ENCODE measurements around the gene MYO7B.

MYO7B gene

DNA sequence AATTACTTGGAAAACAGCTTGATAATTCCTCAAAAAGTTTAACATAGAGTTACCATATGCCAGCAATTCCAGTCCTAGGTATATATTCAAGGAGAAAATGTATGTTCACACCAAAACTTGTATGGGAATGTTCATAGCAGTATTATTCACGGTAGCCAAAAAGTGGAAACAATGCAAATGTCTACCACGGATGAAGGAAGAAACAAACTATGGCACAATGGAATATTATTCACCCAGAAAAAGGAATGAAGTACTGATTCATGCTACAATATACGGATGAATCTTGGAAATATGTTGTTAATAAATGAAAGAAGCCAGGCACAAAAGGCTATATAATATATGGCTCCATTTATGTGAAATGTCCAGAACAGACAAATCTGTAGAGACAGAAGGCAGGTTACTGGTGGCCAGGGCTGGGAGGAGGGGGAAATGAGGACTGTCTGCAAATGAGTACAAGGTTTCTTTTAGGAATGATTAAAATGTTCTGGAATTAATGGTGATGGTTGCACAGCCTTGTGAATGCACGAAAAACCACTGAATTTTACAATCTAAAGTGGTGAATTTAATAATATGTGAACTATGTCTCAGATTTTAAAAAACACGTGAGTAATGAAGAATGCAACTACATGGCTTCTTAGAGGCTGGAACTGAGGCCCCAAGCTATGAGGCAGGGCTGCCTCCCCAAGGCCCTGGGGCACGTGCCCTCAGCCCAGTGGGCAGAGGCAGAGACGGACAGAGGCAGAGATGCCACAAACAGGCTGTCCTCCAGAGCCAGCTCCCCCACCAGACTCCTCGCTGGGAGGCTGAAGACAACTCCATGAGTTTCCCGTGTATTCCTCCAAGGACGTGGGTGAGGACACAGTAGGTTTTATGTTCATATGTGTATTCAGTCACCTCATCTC is 134.8 kb downstream of the MYO7B start:
- no peak for DNase-seq

DNA sequence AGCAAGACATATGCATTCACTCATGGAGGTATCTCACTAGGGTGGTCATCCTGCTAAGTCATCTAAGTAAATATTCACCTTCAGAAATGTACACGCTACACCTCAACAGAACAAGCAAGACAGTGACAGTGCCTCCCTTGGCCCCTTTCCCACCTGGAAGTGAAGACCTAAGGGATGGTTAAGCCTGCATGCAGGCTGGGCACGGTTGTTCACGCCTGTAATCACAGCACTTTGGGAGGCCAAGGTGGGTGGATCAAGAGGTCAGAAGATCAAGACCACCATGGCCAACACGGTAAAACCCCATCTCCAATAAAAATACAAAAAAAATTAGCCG is 135.4 kb downstream of the MYO7B start:
- no peak for DNase-seq

GRCh38 chr2:127671557-127672302 is 136.2 kb downstream of the MYO7B start:
- no peak for DNase-seq

- DNase-seq, result no peak
These were observed 137.1 kb downstream of the MYO7B start for GRCh38 chr2:127672341-127673224.

GRCh38 chr2:127673291-127674069 is 138.0 kb downstream of the MYO7B start:
- no peak for DNase-seq

GRCh38 chr2:127674241-127675209 is 139.0 kb downstream of the MYO7B start:
- no peak for DNase-seq

GRCh38 chr2:127675331-127676261 is 140.1 kb downstream of the MYO7B start, which contains the start of gene LIMS2:
LIMS2 (minus strand) TSS chr2:127675530; CDS start chr2:127675024, 506 bp downstream.
- no peak for DNase-seq

- DNase-seq, result no peak
These were observed 141.4 kb downstream of the MYO7B start for GRCh38 chr2:127676906-127677305.

DNA sequence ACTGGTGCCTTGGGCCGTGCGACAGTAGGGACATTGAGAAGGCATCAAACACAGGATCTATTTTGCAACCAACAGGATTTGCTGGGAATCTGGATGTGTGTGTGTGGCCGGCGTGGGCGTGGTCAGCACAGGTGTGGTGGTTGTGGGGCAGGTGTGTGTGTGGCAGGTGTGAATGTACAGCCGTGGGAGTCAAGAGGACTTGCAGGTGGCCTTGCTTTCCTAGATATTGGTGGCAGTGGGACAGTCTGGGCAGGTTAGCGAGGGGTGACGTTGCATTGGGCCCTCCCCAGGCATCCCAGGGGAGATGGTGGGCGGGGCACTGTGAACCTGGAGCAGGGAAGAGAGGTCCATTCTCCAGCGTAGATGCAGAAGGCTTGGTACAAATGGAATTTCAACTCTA is 143.0 kb downstream of the MYO7B start:
- no peak for DNase-seq

GRCh38 chr2:127678991-127679390 is 143.5 kb downstream of the MYO7B start:
- DNase-seq, result no peak

- DNase-seq, result no peak
These were observed 144.3 kb downstream of the MYO7B start for GRCh38 chr2:127679680-127680361.

DNA sequence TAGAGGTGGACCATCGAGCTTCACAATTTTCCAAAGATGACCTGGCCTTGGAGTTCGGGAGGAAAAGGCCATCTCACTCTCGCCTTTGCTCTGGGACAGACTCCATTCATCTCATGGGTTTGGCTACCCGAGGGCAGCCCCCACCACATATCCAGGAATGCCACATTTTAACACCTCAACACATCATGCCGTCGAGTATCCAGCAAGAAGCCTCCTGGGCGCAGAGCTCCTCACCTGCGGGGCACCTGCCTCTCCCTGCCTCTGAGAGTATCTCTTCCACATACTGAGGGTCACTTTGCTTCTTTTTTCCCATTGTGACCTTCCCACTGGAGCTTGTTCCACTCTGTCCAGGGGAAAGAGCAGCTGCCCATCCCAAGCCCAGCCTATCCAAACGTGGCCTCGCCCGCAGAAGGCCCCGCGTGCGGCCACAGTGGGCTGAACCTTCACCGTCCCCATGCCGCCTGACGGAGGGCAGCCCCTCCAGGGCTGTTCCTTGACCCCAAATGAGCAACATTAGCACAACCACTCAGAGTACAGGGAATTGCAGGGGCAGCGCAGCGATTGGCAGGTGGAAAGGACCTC is 145.3 kb downstream of the MYO7B start:
- DNase-seq, result no peak

DNA sequence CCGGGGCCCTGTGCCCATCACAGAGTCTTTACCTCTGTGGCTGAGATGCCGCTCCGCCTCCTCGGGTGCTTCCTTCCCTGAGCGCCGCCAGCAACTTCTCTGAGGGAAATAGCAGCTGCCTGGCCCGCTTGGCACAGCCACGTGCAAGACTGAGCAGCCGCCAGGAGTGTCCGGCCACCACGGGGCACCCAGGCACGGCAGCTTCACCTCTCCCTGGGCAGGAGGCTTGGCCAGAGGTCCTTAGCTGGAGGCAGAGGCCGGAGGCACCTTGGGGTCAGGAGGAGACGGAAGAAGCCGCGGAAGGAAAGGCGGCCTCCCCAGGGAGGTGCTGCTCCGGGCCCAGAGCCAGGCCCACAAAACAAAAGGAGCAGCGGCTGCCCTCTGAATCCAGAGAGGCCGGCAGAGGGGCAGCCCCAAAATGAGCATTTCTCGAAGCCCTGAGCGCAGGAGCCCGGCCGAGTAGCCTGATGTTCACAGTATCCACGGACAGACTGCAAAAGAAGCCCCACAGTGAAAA is 145.9 kb downstream of the MYO7B start:
- no peak for DNase-seq

DNA sequence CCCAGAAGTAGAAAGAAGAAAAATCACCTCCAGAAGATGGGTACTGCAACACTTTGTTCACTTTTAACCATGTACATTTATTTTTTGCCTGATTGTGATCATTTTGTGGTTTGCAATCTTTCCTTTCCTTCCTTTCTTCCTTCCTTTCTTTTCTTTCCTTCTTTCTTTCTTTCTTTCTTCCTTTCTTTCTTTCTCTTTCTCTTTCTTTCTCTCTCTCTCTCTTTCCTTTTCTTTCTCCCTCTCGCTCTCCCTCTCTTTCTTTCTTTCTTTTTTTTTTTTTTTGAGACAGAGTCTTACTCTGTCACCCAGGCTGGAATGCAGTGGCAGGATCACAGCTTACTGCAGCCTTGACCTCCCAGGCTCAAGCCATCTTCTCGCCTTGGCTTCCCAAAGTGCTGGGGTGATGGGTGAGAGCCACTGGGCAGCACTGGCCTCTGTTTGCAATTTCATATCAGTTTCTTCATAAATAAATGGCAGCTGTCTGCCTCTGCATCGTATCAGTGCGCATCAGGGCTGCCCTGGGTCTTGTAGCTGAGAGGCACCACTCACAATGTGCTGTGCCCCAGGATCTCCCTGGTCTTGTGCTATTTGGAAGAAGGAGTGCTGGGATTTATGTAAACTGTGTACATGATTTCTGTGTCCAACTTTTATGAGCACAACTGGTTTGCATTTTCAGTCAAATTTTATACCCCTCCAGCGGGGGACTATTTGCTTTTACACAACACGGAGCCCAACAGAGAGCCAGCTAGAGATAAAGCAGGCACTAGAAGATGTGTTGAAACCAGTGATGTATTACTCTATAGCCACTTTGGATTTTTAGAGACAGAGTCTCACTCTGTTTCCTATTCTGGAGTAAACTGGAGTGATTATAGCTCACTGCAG is 146.7 kb downstream of the MYO7B start:
- DNase-seq, result no peak

DNA sequence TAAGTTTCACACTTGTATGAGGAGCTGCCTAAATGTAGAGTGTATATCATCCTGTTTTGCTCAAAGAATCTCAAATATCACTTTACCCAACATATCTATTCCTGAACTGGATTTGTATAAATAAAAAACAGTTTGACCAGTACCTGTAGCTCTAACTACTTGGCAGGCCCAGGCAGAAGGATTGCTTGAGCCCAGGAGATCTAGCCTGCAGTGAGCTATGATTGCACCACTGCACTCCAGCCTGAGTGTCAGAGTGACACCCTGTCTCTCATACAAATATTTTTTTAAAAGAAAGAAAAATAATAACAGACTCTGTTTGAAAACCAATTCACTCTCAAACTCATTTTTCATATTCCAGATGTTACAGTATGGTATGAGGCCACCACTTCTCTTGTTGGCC is 147.6 kb downstream of the MYO7B start:
- no peak for DNase-seq

DNA sequence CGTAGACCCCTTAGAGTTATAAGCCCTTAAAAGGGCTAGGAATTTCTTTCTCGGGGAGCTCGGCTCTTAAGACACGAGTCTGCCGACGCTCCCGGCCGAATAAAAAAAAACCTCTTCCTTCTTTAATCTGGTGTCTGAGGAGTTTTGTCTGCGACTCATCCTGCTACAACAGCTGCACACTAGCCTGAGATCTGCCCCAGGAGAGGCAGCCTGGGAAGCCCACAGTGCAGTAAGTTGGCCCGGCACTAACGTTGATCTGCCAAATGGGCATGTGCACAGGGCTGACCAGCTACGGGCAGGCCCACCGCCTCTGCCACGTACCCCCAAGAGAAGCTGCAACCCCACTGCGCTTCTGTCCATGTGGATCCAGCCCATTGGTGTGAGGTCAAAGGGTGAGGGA is 148.3 kb downstream of the MYO7B start:
- DNase-seq, result no peak

DNA sequence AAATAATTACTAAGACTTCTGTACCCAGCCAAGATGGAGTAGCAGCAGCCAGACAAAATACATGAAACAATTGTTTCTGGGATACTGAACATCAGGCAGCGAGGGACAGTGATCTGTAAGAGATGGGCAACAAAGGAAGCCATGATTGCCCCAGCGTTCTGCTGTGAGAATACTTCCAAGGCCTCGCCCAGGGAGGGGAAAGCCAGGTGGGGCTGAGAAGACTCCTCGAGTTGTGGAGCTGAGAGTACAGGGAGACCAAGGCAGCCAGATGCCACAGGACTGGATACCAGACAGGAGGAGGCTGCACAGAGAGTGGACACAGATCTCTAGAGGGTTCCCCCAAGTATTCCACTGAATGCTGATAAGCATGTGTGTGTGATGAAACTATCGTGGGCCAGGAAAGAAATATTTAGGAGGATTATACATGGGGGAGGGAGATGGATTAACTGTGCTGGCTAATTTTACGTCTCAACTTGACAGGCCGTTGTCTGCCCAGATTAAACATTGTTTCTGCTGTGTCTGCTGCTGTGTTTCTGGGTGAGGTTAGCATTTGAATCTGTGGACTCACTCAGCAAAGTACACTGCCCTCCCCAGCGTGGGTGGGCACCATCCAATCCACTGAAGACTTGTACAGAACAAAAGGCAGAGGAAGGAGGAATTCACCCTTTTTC is 150.1 kb downstream of the MYO7B start:
- no peak for DNase-seq

All from SIG-M5 (cell line).